GM06990 (cell line): Measurements from ENCODE around the gene TJAP1.
A peak's percentile ranks its signal among the peaks of the same experiment; 100 is the strongest.

ENCODE experiments used
- DNase-seq: peaks from one replicate; pipeline ENCODE4 v3.0.0-alpha.2; 2011; ENCODE audit not compliant: insufficient read length; ENCODE audit errors: extremely low read depth
- H3K27me3 ChIP-seq: replicated peaks from 2 replicates; pipeline ENCODE4 v1.6.0; 2011; ENCODE audit warnings: low read length; ENCODE audit not compliant: control insufficient read depth, insufficient read depth
- H3K36me3 ChIP-seq: 2 replicates; pipeline ENCODE4 v1.5.1; 2011; ENCODE audit warnings: low read length; ENCODE audit not compliant: control insufficient read depth, insufficient read depth
- H3K4me3 ChIP-seq: replicated peaks from 2 replicates; pipeline ENCODE4 v1.5.1; 2011; ENCODE audit warnings: low read depth, mild to moderate bottlenecking, control low read depth, low read length
- TF ChIP-seq, protein P1 (sequence below): IDR thresholded peaks from 2 replicates; pipeline ENCODE4 v1.5.1; 2011; ENCODE audit warnings: low read length, control low read depth, mild to moderate bottlenecking, inconsistent platforms; ENCODE audit not compliant: insufficient read depth, poor library complexity, severe bottlenecking

The TJAP1 gene

DNA sequence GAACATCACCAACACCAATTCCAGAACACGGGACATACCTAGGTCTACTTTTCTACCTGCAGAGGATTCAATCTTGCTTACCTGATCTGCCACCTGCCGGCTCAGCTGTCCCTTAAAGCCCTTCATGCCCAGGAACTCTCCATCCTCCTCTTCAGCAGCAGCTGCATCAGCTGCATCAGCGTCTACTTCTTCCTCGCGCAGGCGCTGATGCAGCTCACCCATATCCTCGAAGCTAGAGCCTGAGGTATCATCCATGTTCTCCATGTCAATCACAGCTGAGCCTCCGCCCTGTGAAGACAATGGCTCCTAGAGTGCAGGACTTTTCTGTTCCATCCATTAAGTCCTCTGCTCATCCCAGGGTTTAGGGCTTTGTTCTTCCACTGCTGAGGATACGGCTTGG lies 38.4 kb downstream of the TJAP1 start:
- no peaks in the 10 kb centered on the region for H3K27me3 ChIP-seq
- peaks cover 23% of the 10 kb centered on the region for H3K36me3 ChIP-seq
- TF ChIP-seq, protein P1, sequence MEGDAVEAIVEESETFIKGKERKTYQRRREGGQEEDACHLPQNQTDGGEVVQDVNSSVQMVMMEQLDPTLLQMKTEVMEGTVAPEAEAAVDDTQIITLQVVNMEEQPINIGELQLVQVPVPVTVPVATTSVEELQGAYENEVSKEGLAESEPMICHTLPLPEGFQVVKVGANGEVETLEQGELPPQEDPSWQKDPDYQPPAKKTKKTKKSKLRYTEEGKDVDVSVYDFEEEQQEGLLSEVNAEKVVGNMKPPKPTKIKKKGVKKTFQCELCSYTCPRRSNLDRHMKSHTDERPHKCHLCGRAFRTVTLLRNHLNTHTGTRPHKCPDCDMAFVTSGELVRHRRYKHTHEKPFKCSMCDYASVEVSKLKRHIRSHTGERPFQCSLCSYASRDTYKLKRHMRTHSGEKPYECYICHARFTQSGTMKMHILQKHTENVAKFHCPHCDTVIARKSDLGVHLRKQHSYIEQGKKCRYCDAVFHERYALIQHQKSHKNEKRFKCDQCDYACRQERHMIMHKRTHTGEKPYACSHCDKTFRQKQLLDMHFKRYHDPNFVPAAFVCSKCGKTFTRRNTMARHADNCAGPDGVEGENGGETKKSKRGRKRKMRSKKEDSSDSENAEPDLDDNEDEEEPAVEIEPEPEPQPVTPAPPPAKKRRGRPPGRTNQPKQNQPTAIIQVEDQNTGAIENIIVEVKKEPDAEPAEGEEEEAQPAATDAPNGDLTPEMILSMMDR: no peak
- no peak for DNase-seq
- peak overlapping the region; percentile 96 for H3K4me3 ChIP-seq

DNA sequence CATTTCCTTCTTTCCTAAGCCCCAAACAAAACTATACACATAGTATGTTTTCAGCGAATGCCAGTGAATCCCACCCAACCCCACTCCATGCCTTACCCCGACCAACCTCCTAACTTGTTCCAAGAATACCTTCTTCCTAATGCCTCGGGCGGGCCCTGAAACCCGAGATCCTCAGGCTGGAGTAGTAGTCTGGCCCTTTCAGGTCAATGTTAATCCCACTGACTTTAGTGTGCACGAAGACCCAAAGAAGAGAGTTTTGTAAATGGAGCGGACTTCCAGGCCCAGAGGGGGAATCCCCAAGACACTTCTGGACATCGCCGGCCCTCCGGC lies 39.0 kb downstream of the TJAP1 start:
- H3K4me3 ChIP-seq: peak overlapping the region; percentile 96
- DNase-seq: no peak

DNA sequence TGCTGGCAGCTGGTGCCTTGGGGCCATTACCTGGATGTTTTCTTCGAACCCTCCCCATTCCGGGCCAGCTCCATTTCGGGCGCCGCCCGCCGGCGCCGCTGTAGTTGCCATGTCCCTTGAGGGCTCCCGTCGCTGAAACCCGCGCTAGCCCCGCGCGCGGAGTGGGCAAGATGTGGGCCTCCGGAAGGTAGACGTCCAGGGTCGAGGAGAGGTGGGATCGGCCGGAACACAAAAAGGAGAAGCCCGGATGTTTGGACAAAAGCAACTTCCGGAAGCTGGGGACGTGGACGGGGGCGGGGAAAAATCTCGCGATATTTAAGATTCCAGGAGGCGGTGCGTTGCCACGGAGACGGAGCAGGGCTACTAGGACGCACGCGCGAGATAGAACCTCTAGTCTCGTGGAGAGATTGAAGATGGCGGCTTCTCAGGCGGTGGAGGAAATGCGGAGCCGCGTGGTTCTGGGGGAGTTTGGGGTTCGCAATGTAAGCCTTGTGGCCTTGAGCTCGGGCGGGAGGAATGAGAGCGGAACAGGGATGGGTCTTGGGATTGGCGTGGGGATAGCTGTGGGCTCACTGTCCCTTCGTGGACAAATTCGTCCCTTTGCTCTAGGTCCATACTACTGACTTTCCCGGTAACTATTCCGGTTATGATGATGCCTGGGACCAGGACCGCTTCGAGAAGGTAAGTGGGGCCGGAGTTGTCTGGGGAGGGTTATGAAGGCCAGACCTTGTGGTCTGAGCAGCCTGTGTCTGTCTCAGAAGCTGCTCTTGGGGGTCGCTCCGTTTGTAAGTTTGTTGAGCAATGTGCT lies 39.5 kb downstream of the TJAP1 start, which contains the start of the genes POLR1C and YIPF3:
Gene POLR1C, plus strand, starts transcription at position 393 of the 808 bp plus-strand sequence. Its CDS starts 21 bp downstream, at position 414.
Gene YIPF3, minus strand, starts transcription at position 230 of the 808 bp plus-strand sequence. Its CDS starts 119 bp downstream, at position 111.
- Histone ChIP-seq H3K4me3 (peak within 1 kb of the TSS; percentile 96), H3K27me3 (no peaks in the 10 kb centered on the region), H3K36me3 (peaks cover 24% of the 10 kb centered on the region)
- TF ChIP-seq, protein P1: no peak
- DNase-seq: peak; percentile 93

More for the DNA sequence above, 39.0 kb downstream of the TJAP1 start:
- TF ChIP-seq, protein P1: no peak
- H3K27me3 ChIP-seq: no peaks in the 10 kb centered on the region
- peaks cover 24% of the 10 kb centered on the region for H3K36me3 ChIP-seq

DNA sequence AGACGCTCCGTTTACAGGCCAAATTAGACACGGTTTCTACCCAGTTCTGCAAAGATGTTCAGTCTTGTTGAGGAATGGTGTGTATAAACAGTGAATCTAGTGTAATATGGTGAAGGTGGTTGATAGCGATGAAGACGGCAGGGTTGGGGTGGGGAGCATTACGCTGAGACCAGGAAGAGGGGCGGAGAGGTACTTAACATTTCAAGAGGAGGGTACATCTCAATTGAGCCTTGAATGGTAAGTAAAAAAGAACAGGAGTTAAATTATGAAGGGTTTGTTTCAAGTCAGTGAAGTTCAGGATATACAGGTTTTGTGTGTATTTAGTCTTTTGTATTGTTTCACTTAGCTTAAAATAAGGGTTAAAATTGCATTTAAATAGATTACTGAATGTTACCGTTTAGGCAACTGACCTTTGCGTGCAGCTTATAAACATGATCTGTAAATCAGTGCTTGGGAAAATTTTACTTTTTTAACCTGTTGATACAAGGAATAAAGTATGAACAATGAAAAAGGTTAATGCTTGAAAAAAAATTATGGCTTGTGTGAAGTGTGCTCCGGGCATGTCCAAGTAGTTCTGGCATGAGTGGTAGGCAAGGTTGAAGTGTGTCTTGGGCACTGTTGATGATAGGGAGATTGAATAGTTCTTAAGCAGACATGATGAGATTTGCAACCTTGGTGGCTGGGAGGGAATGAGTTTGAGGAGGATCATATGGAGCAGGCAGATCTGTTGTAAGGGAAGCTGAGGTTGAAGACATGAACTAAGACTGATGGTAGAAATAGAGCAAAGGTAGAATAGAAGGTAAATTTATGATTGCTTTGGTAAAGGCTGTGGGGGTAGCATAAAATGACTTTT lies 40.4 kb downstream of the TJAP1 start:
- Histone ChIP-seq H3K27me3 (no peaks in the 10 kb centered on the region), H3K4me3 (peak overlapping the region; percentile 96), H3K36me3 (peaks cover 23% of the 10 kb centered on the region)
- TF ChIP-seq, protein P1: no peak
- no peak for DNase-seq

DNA sequence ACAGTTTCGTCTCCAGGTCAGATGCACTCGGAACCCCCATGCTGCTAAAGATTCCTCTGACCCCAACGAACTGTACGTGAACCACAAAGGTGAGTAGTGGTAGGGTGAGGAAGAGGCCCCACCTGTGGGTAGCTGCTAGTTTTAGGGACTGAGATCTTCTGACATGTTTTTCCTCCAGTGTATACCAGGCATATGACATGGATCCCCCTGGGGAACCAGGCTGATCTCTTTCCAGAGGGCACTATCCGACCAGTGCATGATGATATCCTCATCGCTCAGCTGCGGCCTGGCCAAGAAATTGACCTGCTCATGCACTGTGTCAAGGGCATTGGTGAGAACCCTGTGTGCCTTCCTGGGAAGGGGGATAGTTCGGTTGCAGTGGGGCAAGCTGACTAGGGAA lies 42.7 kb downstream of the TJAP1 start:
- TF ChIP-seq, protein P1: no peak
- Histone ChIP-seq H3K36me3 (peaks cover 26% of the 10 kb centered on the region), H3K4me3 (no peak overlapping the region), H3K27me3 (no peaks in the 10 kb centered on the region)
- no peak for DNase-seq
